Uterus (tissue), 2 donors: ENCODE results near the gene LYZL6.

ENCODE experiments used
- CTCF ChIP-seq, 4 experiments: fragments of 200-600 bp in 2 of 4; fragments of 450-650 bp in 2 of 4; sonication (generic) in 2 of 4; IDR thresholded peaks; one replicate each; pipeline ENCODE4 v1.5.1; 2016 to 2019; ENCODE audit warnings: antibody characterized with exemption in 4 of 4, mild to moderate bottlenecking in 2 of 4, moderate library complexity in 1 of 4
- POLR2A ChIP-seq, 2 donors: fragments of 450-650 bp; IDR thresholded peaks; one replicate each; pipeline ENCODE4 v1.6.1; 2016; ENCODE audit warnings: antibody characterized with exemption in 2 of 2, mild to moderate bottlenecking in 1 of 2, moderate library complexity in 1 of 2

GRCh38 chr17:35965272-35965671, 21.8 kb upstream of the LYZL6 start:
- TF ChIP-seq CTCF (IDR thresholded peaks at IDR 0.05) (no peak), POLR2A (IDR thresholded peaks at IDR 0.05) (no peak)
